ENCODE results near the gene F10. TPM values are rescaled to one million over a fixed set of nuclear protein-coding genes. Genes with fewer than 3 reads are reported as not detected.

Gene F10
- total and polyA plus RNA-seq, 4 donors, result 2.5 to 18.8 (median 7.7) TPM

DNA sequence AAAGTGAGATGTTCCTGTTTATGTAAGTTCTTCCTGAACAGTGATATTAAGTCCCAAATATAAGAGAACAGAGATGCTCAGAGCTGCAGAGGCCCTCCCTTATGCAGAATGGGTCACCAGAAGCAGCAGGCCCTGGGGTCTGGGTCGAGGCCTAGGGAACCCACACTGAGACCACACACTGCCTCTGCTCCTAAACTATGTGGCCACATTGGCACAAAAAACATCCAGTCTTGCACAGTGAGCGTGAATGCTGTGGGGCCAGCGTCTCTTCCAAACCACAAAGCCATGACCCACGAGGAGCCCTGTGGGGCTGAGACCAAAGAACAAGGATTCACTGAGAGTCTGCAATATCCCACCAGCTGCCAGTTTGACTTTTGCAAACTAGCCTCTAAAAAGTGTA lies 59.4 kb downstream of the F10 start:
- Histone ChIP-seq H3K4me1 (ENCODE audit: control insufficient read depth in 5 of 5, insufficient read depth in 5 of 5, low read length in 5 of 5) (peaks cover 0 to 4% (median 0%) of the 10 kb centered on the region in 5 donors), H3K9me3 (ENCODE audit: control insufficient read depth in 4 of 4, insufficient read depth in 3 of 4, low read length in 3 of 4) (no peaks in the 10 kb centered on the region), H3K27ac (ENCODE audit: low read depth in 1 of 2, low read length in 1 of 2) (no peak overlapping the region), H3K36me3 (ENCODE audit: control insufficient read depth in 4 of 4, insufficient read depth in 4 of 4, low read length in 4 of 4) (peaks cover 9 to 49% (median 29%) of the 10 kb centered on the region in 4 donors), H3K27me3 (ENCODE audit: control insufficient read depth in 3 of 3, insufficient read depth in 3 of 3, low read length in 2 of 3) (no peaks in the 10 kb centered on the region), H3K9ac (ENCODE audit: insufficient read depth in 1 of 2, low read length in 2 of 2) (no peak overlapping the region), H3K4me3 (no peak overlapping the region)
- WGBS, 2 donors, result 86 to 91% methylated on average over 4 of the region's 4 CpGs
- TF ChIP-seq, protein P1, sequence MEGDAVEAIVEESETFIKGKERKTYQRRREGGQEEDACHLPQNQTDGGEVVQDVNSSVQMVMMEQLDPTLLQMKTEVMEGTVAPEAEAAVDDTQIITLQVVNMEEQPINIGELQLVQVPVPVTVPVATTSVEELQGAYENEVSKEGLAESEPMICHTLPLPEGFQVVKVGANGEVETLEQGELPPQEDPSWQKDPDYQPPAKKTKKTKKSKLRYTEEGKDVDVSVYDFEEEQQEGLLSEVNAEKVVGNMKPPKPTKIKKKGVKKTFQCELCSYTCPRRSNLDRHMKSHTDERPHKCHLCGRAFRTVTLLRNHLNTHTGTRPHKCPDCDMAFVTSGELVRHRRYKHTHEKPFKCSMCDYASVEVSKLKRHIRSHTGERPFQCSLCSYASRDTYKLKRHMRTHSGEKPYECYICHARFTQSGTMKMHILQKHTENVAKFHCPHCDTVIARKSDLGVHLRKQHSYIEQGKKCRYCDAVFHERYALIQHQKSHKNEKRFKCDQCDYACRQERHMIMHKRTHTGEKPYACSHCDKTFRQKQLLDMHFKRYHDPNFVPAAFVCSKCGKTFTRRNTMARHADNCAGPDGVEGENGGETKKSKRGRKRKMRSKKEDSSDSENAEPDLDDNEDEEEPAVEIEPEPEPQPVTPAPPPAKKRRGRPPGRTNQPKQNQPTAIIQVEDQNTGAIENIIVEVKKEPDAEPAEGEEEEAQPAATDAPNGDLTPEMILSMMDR (IDR thresholded peaks at IDR 0.05; ENCODE audit: control extremely low read depth, extremely low read depth), result no peak
- DNase-seq (no peak), ATAC-seq (ENCODE audit: insufficient read depth, low FRiP score) (no peak)

DNA sequence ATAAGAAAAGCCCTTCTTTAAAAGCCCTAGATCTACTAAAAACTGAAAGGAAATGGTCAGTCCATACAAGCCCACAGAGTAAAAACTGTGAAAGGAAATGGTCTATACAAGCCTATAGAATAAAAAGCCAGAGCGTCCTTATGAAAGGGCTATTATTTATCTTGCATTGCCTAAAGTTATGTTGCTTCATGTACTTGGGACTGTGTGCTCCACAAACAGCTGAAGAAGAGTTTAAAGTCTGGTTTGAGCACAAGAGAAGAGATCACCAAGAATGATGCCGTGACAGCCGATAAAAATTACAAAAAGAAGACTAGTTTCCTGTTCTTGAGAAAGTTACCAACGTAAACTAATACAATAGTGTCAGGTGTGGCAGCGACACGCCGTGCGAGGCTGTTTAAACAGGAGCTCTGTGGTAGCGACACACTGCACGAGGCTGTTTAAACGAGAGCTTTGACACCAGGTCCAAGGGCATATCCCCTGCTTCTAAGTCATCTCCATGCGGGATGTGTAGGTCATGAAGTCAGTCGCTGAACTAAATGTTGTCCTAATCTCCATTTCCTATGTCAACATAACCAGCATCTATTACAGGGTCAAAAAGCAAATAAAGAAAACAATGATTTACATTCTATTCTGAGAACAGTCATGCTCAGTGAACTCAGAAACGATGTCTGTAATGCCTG lies 61.0 kb downstream of the F10 start:
- DNase-seq, result no peak
- peaks cover 0 to 4% (median 0%) of the 10 kb centered on the region in 5 donors for H3K4me1 ChIP-seq (ENCODE audit: control insufficient read depth in 5 of 5, insufficient read depth in 5 of 5, low read length in 5 of 5)
- H3K27ac ChIP-seq (ENCODE audit: low read depth in 1 of 2, low read length in 1 of 2), result no peak overlapping the region
- no peaks in the 10 kb centered on the region for H3K27me3 ChIP-seq (ENCODE audit: control insufficient read depth in 3 of 3, insufficient read depth in 3 of 3, low read length in 2 of 3)
- TF ChIP-seq, protein P1 (IDR thresholded peaks at IDR 0.05; ENCODE audit: control extremely low read depth, extremely low read depth), result no peak
- 89 to 92% methylated on average over 14 of the region's 14 CpGs for WGBS, 2 donors
- H3K36me3 ChIP-seq (ENCODE audit: control insufficient read depth in 4 of 4, insufficient read depth in 4 of 4, low read length in 4 of 4), result peaks cover 12 to 52% (median 34%) of the 10 kb centered on the region in 4 donors
- H3K9me3 ChIP-seq (ENCODE audit: control insufficient read depth in 4 of 4, insufficient read depth in 3 of 4, low read length in 3 of 4), result no peaks in the 10 kb centered on the region
- H3K9ac ChIP-seq (ENCODE audit: insufficient read depth in 1 of 2, low read length in 2 of 2), result no peak overlapping the region
- no peak for ATAC-seq (ENCODE audit: insufficient read depth, low FRiP score)
- no peak overlapping the region for H3K4me3 ChIP-seq

DNA sequence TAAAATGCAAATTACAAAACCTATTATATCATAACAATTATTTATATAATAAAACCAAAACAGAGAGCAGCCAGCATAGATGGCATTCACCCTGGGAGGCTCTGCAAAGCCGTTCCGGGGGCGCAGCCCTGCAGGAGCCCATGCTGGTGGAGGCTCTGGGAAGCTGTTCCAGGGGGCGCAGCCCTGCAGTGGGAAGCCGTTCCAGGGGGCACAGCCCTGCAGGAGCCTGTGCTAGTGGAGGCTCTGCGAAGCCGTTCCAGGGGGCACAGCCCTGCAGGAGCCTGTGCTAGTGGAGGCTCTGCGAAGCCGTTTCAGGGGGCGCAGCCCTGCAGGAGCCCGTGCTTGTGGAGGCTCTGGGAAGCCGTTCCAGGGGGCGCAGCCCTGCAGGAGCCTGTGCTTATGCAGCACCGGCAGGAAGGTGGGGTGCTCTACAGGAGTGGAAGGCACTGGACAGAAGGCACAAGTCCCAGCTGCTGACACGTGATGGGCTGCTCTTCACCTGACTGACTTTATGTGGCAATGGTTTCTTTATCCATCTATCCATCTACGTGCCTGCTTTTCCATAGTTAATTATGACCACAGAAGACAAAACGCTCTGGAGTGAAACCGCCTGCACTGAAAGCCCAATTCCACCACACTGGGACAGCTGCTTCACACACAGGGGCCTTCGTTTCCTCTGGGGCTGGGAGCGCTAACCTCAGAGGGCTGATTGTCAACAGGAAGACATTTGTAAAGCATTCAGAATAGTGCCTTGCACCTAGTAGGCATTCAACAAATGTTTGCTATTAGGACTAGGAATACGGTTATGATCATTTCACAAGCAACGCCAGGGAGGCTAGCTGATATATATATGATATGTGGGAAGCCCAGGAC lies 62.2 kb downstream of the F10 start:
- ATAC-seq (ENCODE audit: insufficient read depth, low FRiP score), result no peak
- H3K36me3 ChIP-seq (ENCODE audit: control insufficient read depth in 4 of 4, insufficient read depth in 4 of 4, low read length in 4 of 4), result peaks cover 18 to 42% (median 29%) of the 10 kb centered on the region in 4 donors
- no peak for DNase-seq
- no peaks in the 10 kb centered on the region for H3K9me3 ChIP-seq (ENCODE audit: control insufficient read depth in 4 of 4, insufficient read depth in 3 of 4, low read length in 3 of 4)
- no peaks in the 10 kb centered on the region for H3K27me3 ChIP-seq (ENCODE audit: control insufficient read depth in 3 of 3, insufficient read depth in 3 of 3, low read length in 2 of 3)
- H3K27ac ChIP-seq (ENCODE audit: low read depth in 1 of 2, low read length in 1 of 2), result no peak overlapping the region
- TF ChIP-seq, protein P1 (IDR thresholded peaks at IDR 0.05; ENCODE audit: control extremely low read depth, extremely low read depth), result no peak
- peaks cover 0 to 1% (median 0%) of the 10 kb centered on the region in 5 donors for H3K4me1 ChIP-seq (ENCODE audit: control insufficient read depth in 5 of 5, insufficient read depth in 5 of 5, low read length in 5 of 5)
- H3K9ac ChIP-seq (ENCODE audit: insufficient read depth in 1 of 2, low read length in 2 of 2), result no peak overlapping the region
- 70 to 82% methylated on average over 22 of the region's 22 CpGs for WGBS, 2 donors
- H3K4me3 ChIP-seq, result no peak overlapping the region

Measured in lung (tissue), 12 donors.